Measurements from ENCODE around the gene UBE3C. TPM values are rescaled to one million over a fixed set of nuclear protein-coding genes. Genes with fewer than 3 reads are reported as not detected.
"Not testable (repeated sequence)": the region's sequence is repeated elsewhere in the genome, so short reads cannot be mapped to it uniquely, and the experiment has no call there.

UBE3C gene
- total RNA-seq, 3 donors from 2014 or later (not counting 1 experiment from before 2014, with no cell fraction given): 44.6 to 56.7 (median 55.5) TPM

DNA sequence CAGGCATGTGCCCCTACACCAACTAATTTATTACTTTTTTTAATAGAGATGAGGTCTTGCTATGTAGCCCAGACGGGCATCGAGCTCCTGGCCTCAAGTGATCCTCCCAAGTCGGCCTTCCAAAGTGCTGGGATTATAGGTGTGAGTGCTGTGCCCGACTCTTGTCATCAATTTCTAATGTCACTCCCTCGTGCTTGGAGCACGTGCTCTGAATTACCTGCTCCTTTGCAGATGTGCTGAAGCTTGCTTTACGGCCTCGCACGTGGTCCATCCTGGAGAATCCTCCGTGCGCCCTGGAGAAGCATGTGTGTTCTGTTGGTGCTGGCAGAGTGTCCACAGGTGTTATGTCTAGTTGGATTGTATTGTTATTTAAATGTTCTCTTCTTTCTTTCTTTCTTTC lies 11.8 kb upstream of the UBE3C start:
- H3K27ac ChIP-seq (ENCODE audit: low read length): no peak overlapping the region
- Mint-ChIP-seq H3K4me3 (no peak overlapping the region), H3K4me1 (no peaks in the 10 kb centered on the region)

DNA sequence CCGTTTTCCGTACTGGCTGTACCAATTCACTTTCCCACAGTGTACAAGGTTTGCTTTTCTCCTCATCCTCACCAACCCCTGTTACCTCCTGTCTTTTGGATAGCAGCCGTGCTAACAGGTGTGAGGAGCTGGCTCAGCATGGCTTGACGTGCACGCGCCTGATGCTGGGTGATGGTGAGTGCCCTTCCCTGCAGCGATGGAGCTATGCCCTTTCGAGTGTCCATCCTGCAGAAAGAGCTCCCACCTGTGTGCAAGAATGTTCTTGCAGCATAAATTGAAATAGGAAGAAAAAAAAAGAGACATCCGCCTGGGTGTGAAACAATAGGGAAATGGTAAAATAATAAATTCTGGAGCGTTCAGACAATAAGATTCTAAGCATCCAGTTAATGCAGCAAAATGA lies 9.5 kb upstream of the UBE3C start:
- DNase-seq (no peak), ATAC-seq (no peak)
- Histone ChIP-seq H3K27me3 (ENCODE audit: control insufficient read depth, insufficient read depth, low read length) (no peaks in the 10 kb centered on the region), H3K4me1 (ENCODE audit: control insufficient read depth, insufficient read depth, low read length) (no peaks in the 10 kb centered on the region), H3K4me3 (ENCODE audit: low read length) (no peak overlapping the region), H3K36me3 (ENCODE audit: control insufficient read depth, insufficient read depth, low read length) (no peaks in the 10 kb centered on the region), H3K27ac (ENCODE audit: low read length) (no peak overlapping the region), H3K9me3 (ENCODE audit: control insufficient read depth, insufficient read depth, low read length) (no peaks in the 10 kb centered on the region)
- H3K27me3 Mint-ChIP-seq (ENCODE audit: low read depth in 2 of 2): peaks cover 9 to 15% of the 10 kb centered on the region in 2 donors
- no peaks in the 10 kb centered on the region for H3K36me3 Mint-ChIP-seq
- no peaks in the 10 kb centered on the region for H3K4me1 Mint-ChIP-seq
- no peaks in the 10 kb centered on the region for H3K9me3 Mint-ChIP-seq
- H3K4me3 Mint-ChIP-seq: no peak overlapping the region
- no peak overlapping the region for H3K27ac Mint-ChIP-seq
- 93% methylated on average over 8 of the region's 10 CpGs for WGBS (ENCODE audit: insufficient coverage)
- TF ChIP-seq, protein P1, sequence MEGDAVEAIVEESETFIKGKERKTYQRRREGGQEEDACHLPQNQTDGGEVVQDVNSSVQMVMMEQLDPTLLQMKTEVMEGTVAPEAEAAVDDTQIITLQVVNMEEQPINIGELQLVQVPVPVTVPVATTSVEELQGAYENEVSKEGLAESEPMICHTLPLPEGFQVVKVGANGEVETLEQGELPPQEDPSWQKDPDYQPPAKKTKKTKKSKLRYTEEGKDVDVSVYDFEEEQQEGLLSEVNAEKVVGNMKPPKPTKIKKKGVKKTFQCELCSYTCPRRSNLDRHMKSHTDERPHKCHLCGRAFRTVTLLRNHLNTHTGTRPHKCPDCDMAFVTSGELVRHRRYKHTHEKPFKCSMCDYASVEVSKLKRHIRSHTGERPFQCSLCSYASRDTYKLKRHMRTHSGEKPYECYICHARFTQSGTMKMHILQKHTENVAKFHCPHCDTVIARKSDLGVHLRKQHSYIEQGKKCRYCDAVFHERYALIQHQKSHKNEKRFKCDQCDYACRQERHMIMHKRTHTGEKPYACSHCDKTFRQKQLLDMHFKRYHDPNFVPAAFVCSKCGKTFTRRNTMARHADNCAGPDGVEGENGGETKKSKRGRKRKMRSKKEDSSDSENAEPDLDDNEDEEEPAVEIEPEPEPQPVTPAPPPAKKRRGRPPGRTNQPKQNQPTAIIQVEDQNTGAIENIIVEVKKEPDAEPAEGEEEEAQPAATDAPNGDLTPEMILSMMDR (IDR thresholded peaks at IDR 0.05): no peak
- intact Hi-C loops (cut with micrococcal nuclease): no loop called here

More for the DNA sequence above, 11.8 kb upstream of the UBE3C start:
- no peaks in the 10 kb centered on the region for H3K9me3 Mint-ChIP-seq
- H3K27me3 Mint-ChIP-seq (ENCODE audit: low read depth in 2 of 2): peaks cover 9 to 15% of the 10 kb centered on the region in 2 donors
- Histone ChIP-seq H3K27me3 (ENCODE audit: control insufficient read depth, insufficient read depth, low read length) (no peaks in the 10 kb centered on the region), H3K4me1 (ENCODE audit: control insufficient read depth, insufficient read depth, low read length) (no peaks in the 10 kb centered on the region), H3K4me3 (ENCODE audit: low read length) (no peak overlapping the region), H3K36me3 (ENCODE audit: control insufficient read depth, insufficient read depth, low read length) (no peaks in the 10 kb centered on the region), H3K9me3 (ENCODE audit: control insufficient read depth, insufficient read depth, low read length) (no peaks in the 10 kb centered on the region)
- H3K27ac Mint-ChIP-seq: no peak overlapping the region
- TF ChIP-seq, protein P1 (IDR thresholded peaks at IDR 0.05): no peak
- WGBS (ENCODE audit: insufficient coverage): 93% methylated on average over 11 of the region's 11 CpGs
- no peaks in the 10 kb centered on the region for H3K36me3 Mint-ChIP-seq
- ATAC-seq (no peak), DNase-seq (no peak)
- intact Hi-C loops (cut with micrococcal nuclease): no loop called here

DNA sequence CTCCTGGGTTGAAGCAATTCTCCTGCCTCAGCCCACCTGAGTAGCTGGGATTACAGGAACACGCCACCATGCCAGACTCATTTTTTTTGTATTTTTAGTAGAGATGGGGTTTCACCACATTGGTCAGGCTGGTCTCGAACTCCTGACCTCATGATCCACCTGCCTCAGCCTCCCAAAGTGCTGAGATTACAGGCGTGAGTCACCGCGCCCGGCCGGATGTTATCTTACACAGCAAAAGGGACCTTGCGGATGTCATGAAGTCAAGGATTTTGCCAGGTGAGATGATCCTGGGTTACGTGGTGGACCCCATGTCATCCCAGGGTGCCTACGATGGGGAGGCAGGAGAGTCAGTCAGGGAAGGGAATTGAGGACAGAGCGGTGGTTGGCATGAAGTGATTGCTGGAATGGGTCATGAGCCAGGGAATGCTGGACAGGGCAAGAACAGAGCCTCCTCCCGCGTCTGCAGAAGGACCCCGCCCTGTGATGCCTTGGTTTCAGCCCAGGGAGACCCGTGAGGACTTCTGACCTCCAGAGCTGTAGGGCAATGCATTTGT lies 8.7 kb upstream of the UBE3C start:
- H3K4me3 Mint-ChIP-seq: no peak overlapping the region
- WGBS (ENCODE audit: insufficient coverage): 84% methylated on average over 15 of the region's 15 CpGs
- H3K27me3 ChIP-seq (ENCODE audit: control insufficient read depth, insufficient read depth, low read length): no peaks in the 10 kb centered on the region
- no peak overlapping the region for H3K27ac Mint-ChIP-seq
- H3K27ac ChIP-seq (ENCODE audit: low read length): no peak overlapping the region
- ATAC-seq (no peak), DNase-seq (no peak)
- H3K36me3 ChIP-seq (ENCODE audit: control insufficient read depth, insufficient read depth, low read length): no peaks in the 10 kb centered on the region
- TF ChIP-seq, protein P1 (IDR thresholded peaks at IDR 0.05): no peak
- H3K36me3 Mint-ChIP-seq: no peaks in the 10 kb centered on the region
- H3K4me1 Mint-ChIP-seq: no peaks in the 10 kb centered on the region
- no peaks in the 10 kb centered on the region for H3K9me3 ChIP-seq (ENCODE audit: control insufficient read depth, insufficient read depth, low read length)
- intact Hi-C loops (cut with micrococcal nuclease): no loop called here
- no peaks in the 10 kb centered on the region for H3K4me1 ChIP-seq (ENCODE audit: control insufficient read depth, insufficient read depth, low read length)
- H3K9me3 Mint-ChIP-seq: no peaks in the 10 kb centered on the region
- H3K27me3 Mint-ChIP-seq (ENCODE audit: low read depth in 2 of 2): peaks cover 9 to 15% of the 10 kb centered on the region in 2 donors
- H3K4me3 ChIP-seq (ENCODE audit: low read length): no peak overlapping the region

DNA sequence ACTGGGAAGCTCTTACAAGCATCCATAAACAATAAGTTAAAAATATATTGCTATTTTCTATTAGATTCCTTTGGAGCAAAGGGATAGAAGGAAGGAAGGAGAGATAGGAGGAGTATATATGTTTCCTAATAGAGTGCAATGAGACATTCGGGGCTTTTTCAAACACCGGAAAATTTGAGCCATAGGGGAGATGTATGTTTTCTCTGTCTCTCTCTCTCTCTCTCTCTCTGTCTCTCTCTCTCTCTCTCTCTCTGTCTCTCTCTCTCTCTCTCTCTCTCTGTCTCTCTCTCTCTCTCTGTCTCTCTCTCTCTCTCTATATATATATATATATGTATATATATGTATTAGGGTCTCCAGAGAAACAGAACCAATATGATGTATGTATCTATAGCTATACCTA lies 7.9 kb upstream of the UBE3C start:
- intact Hi-C loops (cut with micrococcal nuclease); H3K4me3 Mint-ChIP-seq; H3K27me3 ChIP-seq (ENCODE audit: control insufficient read depth, insufficient read depth, low read length); H3K4me1 Mint-ChIP-seq; DNase-seq; H3K27ac Mint-ChIP-seq; H3K36me3 ChIP-seq (ENCODE audit: control insufficient read depth, insufficient read depth, low read length); H3K9me3 ChIP-seq (ENCODE audit: control insufficient read depth, insufficient read depth, low read length); H3K27ac ChIP-seq (ENCODE audit: low read length); H3K4me1 ChIP-seq (ENCODE audit: control insufficient read depth, insufficient read depth, low read length); H3K36me3 Mint-ChIP-seq; H3K9me3 Mint-ChIP-seq; H3K4me3 ChIP-seq (ENCODE audit: low read length); ATAC-seq: not testable (repeated sequence)
- peaks cover 9 to 15% of the 10 kb centered on the region in 2 donors for H3K27me3 Mint-ChIP-seq (ENCODE audit: low read depth in 2 of 2)
- no CpG with 5 or more reads among the region's 2 CpGs for WGBS (ENCODE audit: insufficient coverage)

All from natural killer cell (primary cell).